HG02852 (cell line): ENCODE measurements around the gene TMEM63B.
"Not testable (repeated sequence)": the region's sequence is repeated elsewhere in the genome, so short reads cannot be mapped to it uniquely, and the experiment has no call there.

Source experiments
- ATAC-seq: cut with Tn5 transposase; IDR thresholded peaks from one replicate; pipeline ENCODE4 v1.9.1; 2021; ENCODE audit warnings: mild to moderate bottlenecking, moderate library complexity; ENCODE audit not compliant: unreplicated experiment

Gene TMEM63B

DNA sequence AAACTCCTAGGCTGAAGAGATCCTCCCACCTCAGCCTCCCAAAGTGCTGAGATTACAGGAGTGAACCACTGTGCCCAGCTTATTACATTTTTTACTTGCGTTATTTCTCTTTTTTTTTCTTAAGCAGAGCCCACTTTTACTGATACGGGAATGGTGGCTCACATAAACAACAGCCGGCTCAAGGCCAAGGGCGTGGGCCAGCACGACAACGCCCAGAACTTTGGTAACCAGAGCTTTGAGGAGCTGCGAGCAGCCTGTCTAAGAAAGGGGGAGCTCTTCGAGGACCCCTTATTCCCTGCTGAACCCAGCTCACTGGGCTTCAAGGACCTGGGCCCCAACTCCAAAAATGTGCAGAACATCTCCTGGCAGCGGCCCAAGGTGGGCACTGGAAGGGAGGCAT is 41.8 kb downstream of the TMEM63B start:
- ATAC-seq = no peak

- ATAC-seq = no peak
Observed at GRCh38 chr6:44169886-44170570, 42.7 kb downstream of the TMEM63B start.

GRCh38 chr6:44171899-44172546 is 44.7 kb downstream of the TMEM63B start:
- no peak for ATAC-seq

DNA sequence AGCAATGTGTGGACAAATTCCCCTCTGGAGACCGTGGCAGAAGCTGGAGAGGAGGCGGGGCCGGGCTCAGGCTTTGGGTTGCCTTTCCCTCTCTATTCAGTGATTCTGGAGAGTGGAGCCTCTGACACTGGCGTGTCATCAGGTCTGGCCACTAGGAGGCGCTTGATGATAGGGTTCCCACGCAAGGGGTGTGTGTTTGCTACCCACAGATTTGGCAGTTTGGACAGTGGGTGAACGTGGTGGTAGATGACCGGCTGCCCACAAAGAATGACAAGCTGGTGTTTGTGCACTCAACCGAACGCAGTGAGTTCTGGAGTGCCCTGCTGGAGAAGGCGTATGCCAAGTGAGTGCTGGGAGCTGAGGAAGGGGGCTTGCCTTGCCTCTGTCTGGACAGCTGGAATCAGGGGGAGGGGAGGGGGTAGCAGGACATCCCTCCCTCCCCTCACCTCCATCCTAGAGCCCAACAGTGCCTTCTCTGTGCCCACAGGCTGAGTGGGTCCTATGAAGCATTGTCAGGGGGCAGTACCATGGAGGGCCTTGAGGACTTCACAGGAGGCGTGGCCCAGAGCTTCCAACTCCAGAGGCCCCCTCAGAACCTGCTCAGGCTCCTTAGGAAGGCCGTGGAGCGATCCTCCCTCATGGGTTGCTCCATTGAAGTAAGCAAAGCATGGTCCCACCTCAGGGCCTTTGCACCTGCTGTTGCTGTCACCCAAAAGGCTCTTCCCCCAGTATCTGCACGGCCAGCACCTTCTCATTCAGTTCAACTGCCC is 45.6 kb downstream of the TMEM63B start:
- ATAC-seq = peak; percentile 59

DNA sequence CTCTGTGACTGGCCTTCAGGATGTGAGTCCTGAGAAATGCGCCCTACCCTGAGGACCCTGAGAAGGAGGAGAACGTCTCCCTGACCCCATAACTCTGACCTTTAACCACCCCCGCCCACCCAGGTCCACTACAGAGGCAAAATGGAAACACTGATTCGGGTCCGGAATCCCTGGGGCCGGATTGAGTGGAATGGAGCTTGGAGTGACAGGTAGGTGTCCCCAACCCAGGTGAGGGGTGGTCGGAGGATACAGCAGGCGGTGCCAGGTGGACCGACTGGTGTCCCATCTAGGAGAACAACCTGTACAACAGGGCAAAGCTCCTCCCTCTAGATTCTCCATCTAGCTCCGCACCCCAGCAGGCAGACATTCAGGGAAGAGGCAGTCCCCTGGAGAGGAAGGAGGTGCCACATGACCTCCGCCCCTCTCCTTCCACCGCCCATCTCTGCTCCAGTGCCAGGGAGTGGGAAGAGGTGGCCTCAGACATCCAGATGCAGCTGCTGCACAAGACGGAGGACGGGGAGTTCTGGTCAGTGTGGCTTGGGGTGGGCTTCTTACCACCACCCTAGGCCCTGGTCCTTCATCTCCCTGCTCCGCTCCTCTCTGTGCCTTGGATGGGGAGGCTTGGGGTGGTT is 48.9 kb downstream of the TMEM63B start:
- no peak for ATAC-seq

- ATAC-seq = no peak
Observed at GRCh38 chr6:44176762-44177509, 49.6 kb downstream of the TMEM63B start.

DNA sequence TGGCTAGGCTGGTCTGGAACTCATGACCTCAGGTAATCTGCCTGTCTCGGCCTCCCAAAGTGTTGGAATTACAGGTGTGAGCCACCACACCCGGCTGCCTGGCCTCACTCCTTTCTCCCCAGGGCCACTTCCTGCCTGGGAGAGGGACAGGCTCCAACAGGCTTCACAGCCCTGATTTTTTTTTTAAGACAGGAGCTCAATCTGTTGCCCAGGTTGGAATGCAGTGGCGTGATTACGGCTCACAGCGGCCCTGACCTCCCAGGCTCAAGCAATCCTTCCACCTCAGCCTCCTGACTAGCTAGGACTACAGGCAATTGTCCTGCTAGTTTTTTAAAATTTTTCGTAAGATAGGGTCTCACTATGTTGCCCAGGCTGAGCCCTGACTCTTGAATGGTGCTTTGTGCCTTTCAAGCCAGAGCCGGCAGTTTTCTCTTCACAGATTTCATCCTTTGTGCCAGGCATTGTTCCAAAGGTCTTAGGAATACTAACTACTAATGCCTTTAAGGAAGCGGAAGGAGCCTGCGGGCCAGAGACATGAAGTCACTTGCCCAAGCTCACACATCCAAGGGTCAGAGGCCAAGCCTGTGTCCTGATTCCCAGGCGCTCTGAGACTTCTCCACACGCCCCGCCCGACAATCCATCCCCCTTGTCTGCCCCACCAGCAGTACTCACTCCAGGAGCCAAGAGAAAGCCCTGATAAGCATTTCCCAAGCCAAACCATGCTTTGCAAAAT is 50.5 kb downstream of the TMEM63B start:
- no peak for ATAC-seq

- no peak for ATAC-seq
Observed at GRCh38 chr6:44178424-44179071, 51.2 kb downstream of the TMEM63B start.

DNA sequence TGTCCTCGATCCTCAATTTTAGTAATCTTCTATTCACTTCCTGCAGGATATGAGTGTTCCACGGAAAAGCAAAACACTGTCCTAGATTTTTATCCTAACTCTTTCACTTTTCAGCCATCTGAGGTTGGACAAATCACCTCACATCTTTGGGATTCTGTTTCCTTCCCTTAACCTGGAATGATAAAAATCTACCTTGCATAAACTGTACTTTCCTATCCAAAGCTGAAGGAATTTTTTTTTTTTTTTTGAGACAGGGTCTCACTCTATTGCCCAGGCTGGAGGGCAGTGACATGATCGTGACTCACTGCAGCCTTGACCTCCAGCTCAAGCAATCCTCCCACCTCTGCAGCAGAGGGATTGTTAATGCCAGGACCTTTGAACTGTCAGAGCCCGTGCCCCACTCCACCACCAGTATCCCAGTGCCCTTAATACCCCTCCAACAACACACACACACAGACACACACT is 51.8 kb downstream of the TMEM63B start:
- no peak for ATAC-seq

- ATAC-seq = no peak
Observed at GRCh38 chr6:44179648-44180047, 52.3 kb downstream of the TMEM63B start.

- no peak for ATAC-seq
Observed at GRCh38 chr6:44180406-44180805, 53.1 kb downstream of the TMEM63B start.

DNA sequence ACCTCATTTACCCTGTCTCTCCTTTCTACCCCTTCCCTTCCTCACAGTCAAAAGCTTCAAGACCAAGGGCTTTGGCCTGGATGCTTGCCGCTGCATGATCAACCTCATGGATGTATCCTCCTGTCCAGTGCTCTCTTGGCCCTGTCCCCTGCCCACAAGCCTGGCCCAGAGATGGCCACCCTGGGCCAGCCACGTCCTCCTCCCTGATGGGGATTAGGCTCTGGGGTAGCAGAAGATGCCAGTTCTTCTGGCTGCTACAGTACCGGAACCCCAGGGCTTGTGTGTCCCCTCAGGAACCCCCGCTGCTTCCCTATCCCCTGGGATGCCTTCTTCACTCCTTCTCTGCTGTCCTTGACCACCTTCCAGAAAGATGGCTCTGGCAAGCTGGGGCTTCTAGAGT is 53.5 kb downstream of the TMEM63B start:
- ATAC-seq = no peak

GRCh38 chr6:44181784-44182183 is 54.4 kb downstream of the TMEM63B start:
- not testable (repeated sequence) for ATAC-seq

DNA sequence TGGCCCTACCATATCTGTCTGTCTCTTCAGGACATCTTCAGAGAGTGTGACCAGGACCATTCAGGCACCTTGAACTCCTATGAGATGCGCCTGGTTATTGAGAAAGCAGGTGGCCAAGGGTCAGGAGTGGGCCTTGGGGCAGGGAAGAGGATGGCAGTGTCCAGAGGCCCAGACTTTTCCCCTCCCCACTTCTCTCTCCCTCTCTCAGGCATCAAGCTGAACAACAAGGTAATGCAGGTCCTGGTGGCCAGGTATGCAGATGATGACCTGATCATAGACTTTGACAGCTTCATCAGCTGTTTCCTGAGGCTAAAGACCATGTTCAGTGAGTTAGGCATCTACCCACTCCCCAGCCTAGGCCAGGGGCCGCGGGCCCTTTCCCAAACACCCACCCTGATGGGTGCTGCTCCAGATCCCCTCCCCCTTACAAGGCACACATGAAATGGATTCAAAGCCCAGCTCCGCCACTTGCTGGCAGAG is 55.6 kb downstream of the TMEM63B start:
- no peak for ATAC-seq

DNA sequence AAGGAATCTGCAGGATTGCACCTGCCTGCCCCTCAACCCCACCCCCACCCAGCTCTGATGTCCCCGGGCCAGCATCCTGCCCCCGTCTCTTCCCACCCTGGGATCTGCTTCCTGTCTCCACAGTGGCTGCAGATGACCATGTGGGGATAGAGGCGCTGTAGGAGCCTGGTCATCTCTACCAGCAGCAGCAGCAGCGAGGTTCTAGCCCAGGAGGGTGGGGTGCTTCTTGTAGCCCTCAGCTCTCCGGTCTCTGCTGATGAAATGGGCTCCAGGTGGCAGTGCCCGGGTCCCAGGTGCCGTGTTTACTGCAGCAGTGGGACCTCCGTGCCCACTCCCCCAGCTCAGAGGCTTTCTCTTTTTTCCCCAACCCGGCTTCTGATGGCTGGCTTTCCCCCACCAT is 56.4 kb downstream of the TMEM63B start:
- no peak for ATAC-seq

- not testable (repeated sequence) for ATAC-seq
Observed at GRCh38 chr6:44185356-44185755, 58.0 kb downstream of the TMEM63B start.

DNA sequence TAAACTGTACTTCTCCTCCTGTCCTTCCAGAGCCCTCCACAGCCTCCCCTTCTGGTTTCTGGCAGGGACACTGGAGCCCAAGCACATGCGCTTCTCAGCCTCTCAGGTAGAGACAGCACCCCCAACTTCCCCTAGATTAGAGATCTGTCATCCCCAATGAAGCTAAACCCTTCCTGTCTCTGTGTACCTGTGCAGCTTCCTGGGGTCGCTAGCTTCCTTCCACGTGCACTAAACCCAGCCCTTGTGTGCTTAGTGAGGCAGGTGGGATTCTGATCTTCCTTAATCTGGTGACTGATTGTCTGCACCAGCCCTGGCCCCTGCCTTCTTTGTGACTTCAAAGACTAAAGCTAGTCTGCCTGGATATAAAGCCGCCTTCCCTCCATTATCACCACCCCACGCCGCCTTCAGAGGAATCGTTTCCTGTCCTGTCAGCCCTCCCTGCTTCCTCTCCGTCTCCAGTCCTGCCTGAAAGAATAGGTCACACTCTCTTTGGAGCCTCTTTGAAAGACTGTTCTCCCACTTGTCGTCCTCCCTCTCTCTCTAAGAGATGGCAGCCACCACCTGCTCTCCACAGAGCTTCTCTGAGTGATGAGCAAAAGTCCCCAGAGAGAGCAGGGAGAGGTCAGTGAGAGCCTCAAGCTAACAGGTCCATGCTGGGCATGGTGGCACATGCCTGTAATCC is 58.7 kb downstream of the TMEM63B start:
- no peak for ATAC-seq

DNA sequence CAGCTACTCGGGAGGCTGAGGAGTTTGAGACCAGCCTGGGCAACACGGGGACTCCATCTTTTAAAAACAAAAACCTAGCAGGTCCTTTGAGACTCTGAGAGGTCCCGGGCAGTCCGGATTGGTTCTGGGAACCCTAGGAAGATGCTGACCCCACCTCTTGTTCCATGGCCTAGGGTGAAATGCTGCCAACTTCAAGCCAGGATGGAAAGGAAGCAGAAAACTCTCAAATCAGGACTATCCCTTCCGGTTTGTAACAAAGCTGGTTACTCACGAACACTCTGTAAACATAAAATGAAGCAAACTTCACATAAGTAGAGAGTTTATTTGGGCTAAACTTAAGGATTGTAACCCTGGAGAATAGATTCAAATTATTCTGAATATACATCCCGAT is 59.3 kb downstream of the TMEM63B start:
- ATAC-seq = no peak

DNA sequence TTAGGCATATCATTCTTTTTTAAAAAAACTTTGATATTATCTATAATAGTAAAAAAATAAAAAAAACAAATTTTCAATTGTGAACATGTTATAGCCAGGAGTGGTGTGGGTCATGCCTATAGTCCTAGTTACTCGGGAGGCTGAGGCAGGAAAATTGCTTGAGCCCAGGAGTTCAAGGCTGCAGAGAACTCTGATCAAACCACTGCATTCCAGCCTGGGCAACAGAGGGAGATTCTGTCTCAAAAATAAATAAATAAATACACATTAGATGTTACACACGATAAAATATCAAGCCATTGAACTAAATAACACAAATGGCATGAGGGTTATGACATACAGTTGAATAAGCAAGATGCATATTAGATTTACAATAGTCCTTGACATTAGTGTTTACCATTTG is 61.5 kb downstream of the TMEM63B start:
- ATAC-seq = no peak
